SU-DHL-6 (cell line): ENCODE results near the gene RPS15.

Experiments
- H2AFZ ChIP-seq: fragments of 200-600 bp; sonication (generic); 2 replicates; pipeline ENCODE4 v1.6.1; 2014; ENCODE audit warnings: low read depth, mild to moderate bottlenecking, moderate library complexity, mixed read lengths, antibody characterized with exemption, low read length; ENCODE audit not compliant: severe bottlenecking
- H3F3A ChIP-seq: fragments of 200-600 bp; shearing (Covaris generic); 2 replicates; pipeline ENCODE4 v1.6.0; 2016; ENCODE audit warnings: antibody characterized with exemption, mild to moderate bottlenecking; ENCODE audit not compliant: insufficient read depth
- H3K27ac ChIP-seq: fragments of 200-600 bp; sonication (generic); 2 replicates; pipeline ENCODE4 v1.5.1; 2016; ENCODE audit warnings: low read depth, mild to moderate bottlenecking, low read length, moderate library complexity, mixed read lengths
- H3K27me3 ChIP-seq: fragments of 200-600 bp; sonication (generic), shearing (Covaris generic); 2 replicates; pipeline ENCODE4 v1.6.0; 2014; ENCODE audit warnings: mild to moderate bottlenecking, low read length
- H3K36me3 ChIP-seq: fragments of 200-600 bp; sonication (generic); 2 replicates; pipeline ENCODE4 v1.6.1; 2014; ENCODE audit warnings: mild to moderate bottlenecking, low read length, mixed read lengths
- H3K4me2 ChIP-seq: fragments of 300-600, 200-600 bp; shearing (Covaris generic), sonication (generic); 2 replicates; pipeline ENCODE4 v1.6.0; 2014; ENCODE audit warnings: low read length, low read depth, mild to moderate bottlenecking; ENCODE audit not compliant: poor library complexity, severe bottlenecking
- H3K4me3 ChIP-seq: fragments of 200-600 bp; sonication (generic); 2 replicates; pipeline ENCODE4 v1.5.1; 2014; ENCODE audit warnings: antibody characterized with exemption, low read length, mild to moderate bottlenecking, mixed read lengths; ENCODE audit not compliant: insufficient read depth, poor library complexity, severe bottlenecking
- H3K79me2 ChIP-seq: fragments of 200-600 bp; sonication (generic); 2 replicates; pipeline ENCODE4 v1.6.1; 2014; ENCODE audit warnings: mild to moderate bottlenecking, low read length, moderate library complexity; ENCODE audit not compliant: insufficient read depth
- H3K9ac ChIP-seq: fragments of 200-600 bp; sonication (generic); 2 replicates; pipeline ENCODE4 v1.7.0; 2014; ENCODE audit warnings: mild to moderate bottlenecking, low read length
- H3K9me2 ChIP-seq: fragments of 200-600 bp; sonication (generic); replicated peaks from 2 replicates; pipeline ENCODE4 v1.6.1; 2014; ENCODE audit warnings: low read length; ENCODE audit not compliant: insufficient read depth
- H3K9me3 ChIP-seq: fragments of 200-600 bp; sonication (generic); 2 replicates; pipeline ENCODE4 v1.6.1; 2014; ENCODE audit warnings: low read length, mixed read lengths; ENCODE audit not compliant: insufficient read depth
- H4K20me1 ChIP-seq: fragments of 200-600 bp; sonication (generic); 2 replicates; pipeline ENCODE4 v1.6.1; 2014; ENCODE audit warnings: low read depth, mild to moderate bottlenecking, antibody characterized with exemption, low read length, moderate library complexity, mixed read lengths
- EZH2phosphoT487 ChIP-seq: fragments of 200-600 bp; sonication (generic), shearing (Covaris generic); conservative IDR thresholded peaks from 2 replicates; pipeline ENCODE4 v1.6.1; 2018; ENCODE audit warnings: mild to moderate bottlenecking, antibody characterized with exemption, low read length, moderate library complexity, mixed read lengths
- TF ChIP-seq, protein P1 (sequence below): fragments of 200-600 bp; sonication (generic); IDR thresholded peaks from one replicate; pipeline ENCODE4 v1.5.1; 2017; ENCODE audit warnings: antibody characterized with exemption, mild to moderate bottlenecking, low read length, moderate library complexity; ENCODE audit not compliant: insufficient read depth, poor library complexity, severe bottlenecking

Gene RPS15

DNA sequence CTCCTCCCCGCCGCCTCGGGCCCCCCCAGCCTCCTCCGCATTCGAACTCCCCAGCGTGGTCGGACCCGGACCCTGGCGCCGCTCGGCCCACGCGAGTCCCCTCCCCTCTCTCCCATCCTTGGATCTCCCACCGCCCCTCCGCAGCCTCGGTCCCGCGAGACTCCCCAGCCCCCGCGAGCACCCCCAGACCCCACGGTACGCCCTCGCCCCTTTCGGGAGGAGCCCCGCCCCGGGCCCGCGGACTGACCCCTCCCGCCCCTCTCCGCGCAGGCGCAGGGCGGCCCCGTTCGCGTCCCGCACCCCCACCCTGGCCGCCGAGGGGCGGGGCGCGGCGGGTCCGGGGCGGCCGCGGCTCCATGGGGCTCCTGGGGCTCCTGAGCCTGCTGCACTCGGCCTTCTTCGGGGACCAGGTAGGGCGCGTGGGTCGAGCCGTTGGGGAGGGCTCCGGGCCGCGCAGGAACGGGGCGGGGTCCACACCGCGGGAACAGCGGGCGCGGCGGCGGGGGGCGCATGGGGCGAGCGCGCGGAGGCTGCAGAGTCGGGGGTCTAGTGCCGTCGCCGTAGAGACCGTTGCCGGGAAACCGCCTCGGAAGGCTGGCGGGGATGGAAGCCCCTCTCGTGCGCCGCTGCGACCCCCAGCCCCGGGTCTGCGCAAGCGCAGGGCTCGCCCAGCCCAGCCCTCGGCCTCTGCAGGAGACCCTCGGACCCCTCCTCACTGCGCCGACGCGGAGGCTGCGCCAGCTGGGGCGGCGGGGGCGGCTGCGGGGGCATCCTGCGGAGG is 7.9 kb downstream of the RPS15 start:
- Histone ChIP-seq H3K27me3 (no peaks in the 10 kb centered on the region), H3F3A (peaks cover 32% of the 10 kb centered on the region), H3K9ac (no peak overlapping the region), H3K9me2 (no peaks in the 10 kb centered on the region), H4K20me1 (peaks cover 1% of the 10 kb centered on the region; the same call in 1 of the 2 replicates), H3K4me2 (no peak overlapping the region), H3K4me3 (no peak overlapping the region), H3K9me3 (no peaks in the 10 kb centered on the region), H2AFZ (no peak overlapping the region), H3K27ac (no peak overlapping the region), H3K36me3 (peaks cover 3% of the 10 kb centered on the region; the same call in 1 of the 2 replicates), H3K79me2 (peaks cover 2% of the 10 kb centered on the region; the same call in 1 of the 2 replicates)
- TF ChIP-seq, protein P1, sequence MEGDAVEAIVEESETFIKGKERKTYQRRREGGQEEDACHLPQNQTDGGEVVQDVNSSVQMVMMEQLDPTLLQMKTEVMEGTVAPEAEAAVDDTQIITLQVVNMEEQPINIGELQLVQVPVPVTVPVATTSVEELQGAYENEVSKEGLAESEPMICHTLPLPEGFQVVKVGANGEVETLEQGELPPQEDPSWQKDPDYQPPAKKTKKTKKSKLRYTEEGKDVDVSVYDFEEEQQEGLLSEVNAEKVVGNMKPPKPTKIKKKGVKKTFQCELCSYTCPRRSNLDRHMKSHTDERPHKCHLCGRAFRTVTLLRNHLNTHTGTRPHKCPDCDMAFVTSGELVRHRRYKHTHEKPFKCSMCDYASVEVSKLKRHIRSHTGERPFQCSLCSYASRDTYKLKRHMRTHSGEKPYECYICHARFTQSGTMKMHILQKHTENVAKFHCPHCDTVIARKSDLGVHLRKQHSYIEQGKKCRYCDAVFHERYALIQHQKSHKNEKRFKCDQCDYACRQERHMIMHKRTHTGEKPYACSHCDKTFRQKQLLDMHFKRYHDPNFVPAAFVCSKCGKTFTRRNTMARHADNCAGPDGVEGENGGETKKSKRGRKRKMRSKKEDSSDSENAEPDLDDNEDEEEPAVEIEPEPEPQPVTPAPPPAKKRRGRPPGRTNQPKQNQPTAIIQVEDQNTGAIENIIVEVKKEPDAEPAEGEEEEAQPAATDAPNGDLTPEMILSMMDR, result no peak
- TF ChIP-seq EZH2phosphoT487, result no peak

GRCh38 chr19:1446713-1447481 is 8.7 kb downstream of the RPS15 start:
- no peak for TF ChIP-seq EZH2phosphoT487
- TF ChIP-seq, protein P1, result no peak
- no peaks in the 10 kb centered on the region for H3K9me2 ChIP-seq
- no peak overlapping the region for H3K27ac ChIP-seq
- no peak overlapping the region for H3K4me3 ChIP-seq
- no peaks in the 10 kb centered on the region; the same call in 1 of the 2 replicates for H4K20me1 ChIP-seq
- no peaks in the 10 kb centered on the region for H3K79me2 ChIP-seq
- no peaks in the 10 kb centered on the region for H3K36me3 ChIP-seq
- no peaks in the 10 kb centered on the region for H3K27me3 ChIP-seq
- H3F3A ChIP-seq, result peaks cover 25% of the 10 kb centered on the region
- no peak overlapping the region for H2AFZ ChIP-seq
- no peak overlapping the region for H3K4me2 ChIP-seq
- H3K9me3 ChIP-seq, result no peaks in the 10 kb centered on the region
- no peak overlapping the region for H3K9ac ChIP-seq

- no peaks in the 10 kb centered on the region for H3K9me3 ChIP-seq
- H3K9ac ChIP-seq, result no peak overlapping the region
- H3K27me3 ChIP-seq, result no peaks in the 10 kb centered on the region
- H4K20me1 ChIP-seq, result no peaks in the 10 kb centered on the region
- no peak overlapping the region for H3K4me2 ChIP-seq
- no peaks in the 10 kb centered on the region for H3K9me2 ChIP-seq
- peaks cover 19% of the 10 kb centered on the region for H3F3A ChIP-seq
- no peak overlapping the region for H3K4me3 ChIP-seq
- H2AFZ ChIP-seq, result no peak overlapping the region
- H3K27ac ChIP-seq, result no peak overlapping the region
- TF ChIP-seq EZH2phosphoT487, result no peak
- TF ChIP-seq, protein P1, result no peak
- no peaks in the 10 kb centered on the region for H3K79me2 ChIP-seq
- no peaks in the 10 kb centered on the region for H3K36me3 ChIP-seq
These were observed 9.3 kb downstream of the RPS15 start for GRCh38 chr19:1447504-1447903.
